ENCODE measurements around the gene AHNAK2. TPM values are rescaled to one million over a fixed set of nuclear protein-coding genes. Genes with fewer than 3 reads are reported as not detected.

AHNAK2 gene
- total RNA-seq, 2 donors from 2014 or later = 5.1 to 21.5 TPM

DNA sequence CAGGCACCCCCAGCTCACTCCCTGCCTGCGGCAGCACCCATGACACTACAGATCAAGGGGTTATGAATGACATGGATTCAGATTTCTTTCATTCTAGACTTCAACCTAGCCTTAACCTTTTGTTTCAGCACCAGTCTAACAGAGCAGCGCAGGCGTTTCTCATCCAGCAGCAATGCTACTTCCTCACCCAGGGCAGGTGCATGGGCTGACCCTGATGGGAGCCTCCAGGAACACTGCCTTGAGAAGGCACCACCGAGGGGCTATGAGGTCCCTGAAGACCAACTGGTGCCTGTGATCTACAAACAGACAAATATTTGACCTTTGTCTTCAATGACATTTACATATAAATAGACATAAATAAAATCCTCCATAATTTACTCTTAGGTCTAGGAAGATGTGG lies 31.9 kb upstream of the AHNAK2 start:
- intact Hi-C loops (cut with DNase I) = no loop called here

DNA sequence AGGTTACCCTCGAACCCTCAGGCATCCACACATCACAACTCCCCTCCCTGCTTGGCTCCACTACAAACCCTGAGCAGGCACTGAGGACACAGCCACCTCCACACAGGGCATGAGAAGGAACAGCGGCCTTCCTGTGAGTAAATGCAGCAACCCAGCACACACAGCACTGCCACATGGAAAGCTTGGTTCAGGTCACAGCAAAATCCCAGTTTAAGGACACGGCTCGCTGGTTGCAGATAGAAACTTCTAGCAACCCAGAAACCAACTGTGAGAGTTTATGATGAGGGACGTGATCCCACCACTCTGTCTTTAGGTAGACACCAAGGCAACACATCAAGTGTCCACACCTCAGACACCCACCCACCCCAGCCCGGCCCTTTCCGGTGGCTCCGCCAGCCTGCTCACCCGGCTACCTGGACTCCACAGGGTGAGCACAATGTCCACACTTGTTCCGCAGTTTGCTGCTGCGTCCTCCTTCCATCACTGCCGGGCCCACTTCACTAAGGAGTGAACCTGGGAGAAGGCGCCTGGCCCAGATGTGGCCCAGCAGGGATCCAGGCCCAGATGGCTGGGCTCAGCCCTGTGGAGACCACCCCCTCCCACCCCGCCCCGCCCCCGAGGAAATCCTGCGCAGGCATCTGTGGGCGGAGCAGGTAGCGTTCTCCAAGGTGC lies 29.6 kb upstream of the AHNAK2 start:
- no peak overlapping the region for H3K4me3 ChIP-seq
- no peak overlapping the region for H3K9ac ChIP-seq (ENCODE audit: low read depth in 2 of 2, low read length in 2 of 2)
- peaks cover 8% of the 10 kb centered on the region for H3K36me3 ChIP-seq
- intact Hi-C loops (cut with DNase I) = no loop called here
- DNase-seq = no peak
- no peaks in the 10 kb centered on the region for H3K27me3 ChIP-seq
- TF ChIP-seq, protein P1, sequence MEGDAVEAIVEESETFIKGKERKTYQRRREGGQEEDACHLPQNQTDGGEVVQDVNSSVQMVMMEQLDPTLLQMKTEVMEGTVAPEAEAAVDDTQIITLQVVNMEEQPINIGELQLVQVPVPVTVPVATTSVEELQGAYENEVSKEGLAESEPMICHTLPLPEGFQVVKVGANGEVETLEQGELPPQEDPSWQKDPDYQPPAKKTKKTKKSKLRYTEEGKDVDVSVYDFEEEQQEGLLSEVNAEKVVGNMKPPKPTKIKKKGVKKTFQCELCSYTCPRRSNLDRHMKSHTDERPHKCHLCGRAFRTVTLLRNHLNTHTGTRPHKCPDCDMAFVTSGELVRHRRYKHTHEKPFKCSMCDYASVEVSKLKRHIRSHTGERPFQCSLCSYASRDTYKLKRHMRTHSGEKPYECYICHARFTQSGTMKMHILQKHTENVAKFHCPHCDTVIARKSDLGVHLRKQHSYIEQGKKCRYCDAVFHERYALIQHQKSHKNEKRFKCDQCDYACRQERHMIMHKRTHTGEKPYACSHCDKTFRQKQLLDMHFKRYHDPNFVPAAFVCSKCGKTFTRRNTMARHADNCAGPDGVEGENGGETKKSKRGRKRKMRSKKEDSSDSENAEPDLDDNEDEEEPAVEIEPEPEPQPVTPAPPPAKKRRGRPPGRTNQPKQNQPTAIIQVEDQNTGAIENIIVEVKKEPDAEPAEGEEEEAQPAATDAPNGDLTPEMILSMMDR (IDR thresholded peaks at IDR 0.05) = no peak
- no peaks in the 10 kb centered on the region for H3K9me3 ChIP-seq
- H3K27ac ChIP-seq = no peak overlapping the region
- no peaks in the 10 kb centered on the region for H3K4me1 ChIP-seq

More for the DNA sequence above, 31.9 kb upstream of the AHNAK2 start:
- TF ChIP-seq, protein P1 (IDR thresholded peaks at IDR 0.05) = no peak
- Histone ChIP-seq H3K27me3 (no peaks in the 10 kb centered on the region), H3K4me1 (no peaks in the 10 kb centered on the region), H3K36me3 (peaks cover 8% of the 10 kb centered on the region), H3K9ac (ENCODE audit: low read depth in 2 of 2, low read length in 2 of 2) (no peak overlapping the region), H3K4me3 (no peak overlapping the region), H3K27ac (no peak overlapping the region), H3K9me3 (no peaks in the 10 kb centered on the region)
- DNase-seq = no peak

DNA sequence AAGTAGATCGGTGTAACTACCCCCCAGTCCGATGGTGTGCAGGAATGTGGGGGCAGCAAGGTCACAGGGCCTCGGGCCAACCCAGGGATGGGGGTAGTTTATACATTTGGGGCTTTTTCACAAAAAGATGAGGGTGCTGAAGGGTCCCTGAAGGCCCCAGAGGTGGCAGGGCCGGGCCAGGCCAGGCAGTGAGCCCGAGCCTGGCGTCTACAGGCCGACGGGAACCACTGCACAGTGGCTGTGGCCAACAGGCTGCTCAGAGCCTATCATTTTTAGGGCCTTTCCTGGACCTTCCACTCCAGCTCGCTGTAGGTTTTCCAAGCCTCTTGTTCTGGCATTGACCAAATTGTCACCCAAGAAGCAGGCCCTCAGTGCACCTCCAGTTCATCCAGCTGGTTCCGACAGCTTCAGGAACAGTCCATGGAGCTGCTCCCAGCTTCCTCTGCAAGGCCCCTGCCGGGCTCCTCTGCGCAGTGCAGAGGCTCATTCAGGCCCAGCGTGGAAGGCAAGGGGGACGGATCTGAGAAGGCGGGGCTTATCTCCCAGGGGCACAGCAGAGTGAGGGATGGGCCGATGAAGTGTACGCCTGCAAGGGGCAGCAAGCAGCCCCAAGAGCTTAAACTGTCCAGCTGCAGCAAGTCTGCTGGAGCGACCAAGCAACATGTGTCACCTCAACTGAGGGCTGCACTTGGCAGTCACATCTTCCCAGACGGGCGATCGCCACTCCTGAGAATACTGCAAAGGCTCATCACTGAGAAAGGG lies 28.8 kb upstream of the AHNAK2 start:
- intact Hi-C loops (cut with DNase I) = no loop called here
- H3K27me3 ChIP-seq = no peaks in the 10 kb centered on the region
- no peaks in the 10 kb centered on the region for H3K9me3 ChIP-seq
- TF ChIP-seq, protein P1 (IDR thresholded peaks at IDR 0.05) = no peak
- H3K4me1 ChIP-seq = no peaks in the 10 kb centered on the region
- no peak for DNase-seq
- no peak overlapping the region for H3K27ac ChIP-seq
- peaks cover 8% of the 10 kb centered on the region for H3K36me3 ChIP-seq
- H3K4me3 ChIP-seq = no peak overlapping the region
- no peak overlapping the region for H3K9ac ChIP-seq (ENCODE audit: low read depth in 2 of 2, low read length in 2 of 2)

DNA sequence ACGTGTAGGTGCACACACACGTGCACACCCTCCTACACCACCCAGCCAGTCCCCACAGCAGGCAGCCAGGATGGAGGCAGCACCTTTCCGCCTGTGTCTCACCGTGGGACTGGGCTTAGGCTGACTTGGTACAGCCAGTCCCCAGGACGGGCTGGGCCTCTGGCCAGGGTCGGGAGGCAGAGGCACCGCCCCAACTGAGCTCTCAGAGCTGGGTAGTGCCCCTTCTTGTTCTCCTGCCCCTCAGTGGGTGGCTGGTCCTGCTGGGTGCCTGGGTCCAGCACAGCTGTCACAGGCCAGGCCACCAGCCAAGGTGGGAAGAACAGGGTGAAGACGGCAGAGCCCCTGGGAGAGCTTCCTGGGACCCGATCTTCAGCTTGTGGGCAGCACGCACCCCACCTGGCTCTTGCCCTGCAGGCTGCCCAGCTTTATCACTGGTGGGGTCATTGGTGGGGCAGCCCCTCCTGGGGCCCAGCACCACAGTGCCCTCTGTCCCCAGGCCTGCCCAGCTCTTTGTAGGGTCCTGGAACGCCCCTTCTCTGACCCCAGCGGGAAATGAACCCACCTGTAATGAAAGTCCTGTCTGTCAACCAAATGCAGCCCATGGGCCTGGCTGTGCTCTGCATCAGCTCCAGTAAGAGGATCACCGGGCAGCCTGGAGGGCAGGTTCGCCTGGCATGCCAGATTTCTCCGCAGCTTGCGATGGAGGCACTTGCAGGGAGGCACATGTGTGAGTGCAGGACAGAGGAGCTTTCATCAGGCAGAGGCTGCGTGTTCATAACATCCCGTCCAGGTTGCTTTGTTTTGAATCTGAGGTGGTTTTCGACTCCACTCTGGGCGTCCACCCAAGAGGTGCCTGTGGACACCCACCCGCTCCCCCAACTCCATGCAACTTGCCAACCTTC lies 28.0 kb upstream of the AHNAK2 start:
- Histone ChIP-seq H3K9me3 (no peaks in the 10 kb centered on the region), H3K27me3 (no peaks in the 10 kb centered on the region), H3K36me3 (peaks cover 7% of the 10 kb centered on the region), H3K4me3 (no peak overlapping the region), H3K4me1 (no peaks in the 10 kb centered on the region), H3K9ac (ENCODE audit: low read depth in 2 of 2, low read length in 2 of 2) (no peak overlapping the region), H3K27ac (no peak overlapping the region)
- intact Hi-C loops (cut with DNase I) = no loop called here
- TF ChIP-seq, protein P1 (IDR thresholded peaks at IDR 0.05) = no peak
- no peak for DNase-seq

DNA sequence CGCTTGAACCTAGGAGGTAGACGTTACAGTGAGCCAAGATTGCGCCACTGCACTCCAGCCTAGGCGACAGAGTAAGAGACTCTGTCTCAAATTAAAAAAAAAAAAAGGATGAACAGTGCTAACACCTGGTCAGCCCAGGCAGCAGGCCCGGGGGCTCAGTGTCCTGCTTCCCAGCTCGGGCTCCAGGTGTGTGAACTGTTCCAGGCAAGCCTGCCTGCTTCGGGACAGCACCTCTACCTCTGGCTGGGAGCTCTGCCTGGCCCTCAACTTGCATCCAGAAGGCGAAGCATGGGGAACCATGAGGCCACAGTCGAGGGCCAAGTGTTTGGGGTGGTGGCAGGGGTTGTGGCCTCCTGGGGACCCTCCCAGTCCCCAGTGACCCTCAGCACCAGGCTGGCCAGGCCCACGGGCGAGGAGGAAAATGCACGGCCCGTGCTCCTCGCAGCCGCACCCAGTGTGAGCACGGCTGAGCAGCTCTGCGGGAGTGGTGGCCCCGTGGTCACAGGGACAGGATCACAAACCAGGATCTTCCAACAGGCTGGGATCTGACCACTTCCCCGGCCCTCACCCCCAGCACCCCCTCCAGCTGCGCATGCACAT lies 27.3 kb upstream of the AHNAK2 start:
- TF ChIP-seq, protein P1 (IDR thresholded peaks at IDR 0.05) = no peak
- Histone ChIP-seq H3K4me3 (no peak overlapping the region), H3K27me3 (no peaks in the 10 kb centered on the region), H3K36me3 (no peaks in the 10 kb centered on the region), H3K9ac (ENCODE audit: low read depth in 2 of 2, low read length in 2 of 2) (no peak overlapping the region), H3K27ac (no peak overlapping the region), H3K9me3 (no peaks in the 10 kb centered on the region), H3K4me1 (no peaks in the 10 kb centered on the region)
- intact Hi-C loops (cut with DNase I) = no loop called here
- DNase-seq = no peak

Measured in colonic mucosa (tissue), 4 donors.